ENCODE measurements around the gene GAS2.
"Not testable (repeated sequence)": the region's sequence is repeated elsewhere in the genome, so short reads cannot be mapped to it uniquely, and the experiment has no call there.

The GAS2 gene
- 1.3 to 1.4 reads per million in 2 donors for total RNA-seq

GRCh38 chr11:22666325-22666687 is at the start of gene GAS2:
Gene GAS2, plus strand, starts transcription at chr11:22666611. Its CDS starts 8,259 bp downstream, at chr11:22674870.
- DNase-seq = no peak

DNA sequence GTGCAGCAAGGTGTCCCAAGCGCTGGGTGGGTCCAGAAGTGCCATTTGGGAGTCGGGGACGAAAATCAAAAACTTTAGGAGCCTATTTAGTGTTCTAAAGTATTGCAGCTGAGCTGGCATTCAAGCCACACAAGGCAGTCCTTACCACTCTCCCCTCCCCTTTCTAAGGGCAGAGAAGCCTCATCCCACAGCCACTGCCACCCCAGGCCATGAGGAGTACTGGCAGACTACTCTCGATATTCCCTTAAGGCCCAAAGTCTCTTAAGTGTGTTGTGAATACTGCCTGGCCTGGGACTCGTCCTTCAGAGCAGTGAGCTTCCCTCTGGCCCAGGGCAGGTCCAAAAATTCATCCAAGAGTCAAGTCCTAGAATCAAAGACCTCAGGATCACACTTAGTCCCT is 48.5 kb upstream of the GAS2 start:
- no peak for DNase-seq

- no peak for DNase-seq
Observed at GRCh38 chr11:22624742-22625447, 41.5 kb upstream of the GAS2 start.

GRCh38 chr11:22625448-22626287 is 40.7 kb upstream of the GAS2 start, which contains the start of gene FANCF:
Gene FANCF, minus strand, starts transcription at chr11:22625823. Its CDS starts 13 bp downstream, at chr11:22625810.
- DNase-seq = peak; percentile 45

GRCh38 chr11:22626573-22627239 is 39.7 kb upstream of the GAS2 start:
- DNase-seq = no peak

DNA sequence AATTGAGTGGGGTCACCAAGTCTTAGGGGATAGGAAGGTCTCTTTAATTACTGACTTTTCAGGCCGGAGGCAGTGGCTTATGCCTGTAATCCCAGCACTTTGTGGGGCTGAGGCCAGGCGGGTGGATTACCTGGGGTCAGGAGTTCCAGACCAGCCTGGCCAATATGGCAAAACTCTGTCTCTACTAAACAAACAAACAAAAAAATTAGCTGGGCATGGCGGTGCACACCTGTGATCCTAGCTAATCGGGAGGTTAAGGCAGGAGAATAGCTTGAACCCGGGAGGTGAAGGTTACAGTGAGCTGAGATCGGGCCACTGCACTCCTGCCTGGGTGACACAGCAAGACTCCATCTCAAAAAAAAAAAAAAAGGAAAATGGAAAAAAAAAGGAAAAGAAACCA is 39.0 kb upstream of the GAS2 start:
- no peak for DNase-seq

GRCh38 chr11:22633354-22633902 is 33.0 kb upstream of the GAS2 start:
- no peak for DNase-seq

DNA sequence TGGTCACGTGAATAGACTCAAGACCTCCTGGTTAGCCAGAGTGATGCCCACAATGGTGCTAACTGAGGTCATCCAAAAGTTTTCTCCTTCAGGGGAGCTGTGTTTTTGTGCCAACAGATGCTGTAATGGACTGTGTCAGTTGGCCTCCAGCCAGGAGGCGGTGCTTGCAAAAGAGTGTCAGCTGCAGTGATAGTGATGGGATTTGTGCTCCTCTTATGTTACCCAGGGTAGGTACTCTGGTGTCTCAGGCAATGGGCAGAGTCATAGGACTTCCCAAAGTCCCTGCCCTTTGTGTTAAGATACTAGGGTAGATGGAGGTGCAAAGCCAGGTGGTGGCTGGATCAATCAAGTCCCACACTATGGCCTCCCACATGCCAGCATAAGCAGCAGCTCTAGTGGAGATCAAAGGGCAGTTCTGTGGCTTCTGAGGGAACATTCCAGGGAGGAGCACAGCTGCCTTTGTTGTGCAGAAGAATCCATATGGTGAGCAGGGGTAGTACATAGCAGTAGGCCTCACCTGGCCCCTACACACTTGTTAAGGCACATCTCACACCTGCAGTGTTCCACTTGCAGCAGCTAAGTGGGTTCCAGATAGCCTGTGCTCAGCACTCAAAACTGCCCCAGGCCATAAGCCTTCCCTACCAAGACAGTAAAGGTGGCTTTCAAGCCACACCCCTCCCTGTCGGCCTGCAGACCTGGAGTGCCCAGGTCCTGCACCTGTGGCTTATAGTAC is 31.3 kb upstream of the GAS2 start:
- DNase-seq = no peak

- DNase-seq = no peak
Observed at GRCh38 chr11:22635689-22636088, 30.7 kb upstream of the GAS2 start.

- DNase-seq = no peak
Observed at GRCh38 chr11:22640862-22641261, 25.5 kb upstream of the GAS2 start.

GRCh38 chr11:22641559-22641958 is 24.9 kb upstream of the GAS2 start:
- DNase-seq = no peak

GRCh38 chr11:22652346-22652745 is 14.1 kb upstream of the GAS2 start:
- not testable (repeated sequence) for DNase-seq

DNA sequence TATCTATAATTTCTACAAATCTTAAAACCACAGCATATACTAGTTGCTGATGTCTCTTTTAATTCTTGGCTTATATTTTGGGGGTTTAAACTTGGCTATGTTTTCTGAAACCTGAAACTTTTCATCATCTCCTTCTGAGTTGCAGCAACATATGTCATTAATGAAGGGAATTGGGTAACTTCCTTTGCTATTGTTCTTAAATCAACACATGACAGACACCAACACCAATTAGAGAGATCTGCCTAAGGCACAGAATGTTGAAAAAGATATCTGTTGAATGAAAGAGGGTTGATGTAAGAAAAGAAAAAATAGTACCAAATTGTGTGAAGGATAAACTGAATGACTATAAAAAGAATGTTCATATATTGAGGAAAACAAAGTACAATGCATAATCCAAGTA is 10.3 kb upstream of the GAS2 start:
- DNase-seq = no peak

- DNase-seq = no peak
Observed at GRCh38 chr11:22657101-22657694, 9.2 kb upstream of the GAS2 start.

DNA sequence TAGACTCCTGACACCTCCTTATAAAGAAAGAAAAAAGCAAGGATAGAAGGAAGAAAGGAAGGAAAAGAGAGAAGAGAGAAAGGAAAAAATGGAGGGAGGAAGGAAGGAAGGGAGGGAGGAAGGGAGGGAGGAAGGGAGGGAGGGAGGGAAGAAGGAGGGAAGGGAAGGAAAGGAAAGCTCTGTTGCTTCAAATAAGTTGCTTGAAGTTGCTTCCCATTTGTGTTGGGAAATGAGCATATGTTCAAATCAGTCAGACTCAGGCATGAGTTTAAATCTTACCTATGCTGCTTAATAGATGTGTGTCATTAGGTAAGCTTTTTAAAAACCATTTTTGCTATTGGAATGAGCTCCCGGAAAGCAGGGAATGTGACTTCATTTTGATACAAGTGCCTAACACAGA is 6.6 kb upstream of the GAS2 start:
- no peak for DNase-seq

DNA sequence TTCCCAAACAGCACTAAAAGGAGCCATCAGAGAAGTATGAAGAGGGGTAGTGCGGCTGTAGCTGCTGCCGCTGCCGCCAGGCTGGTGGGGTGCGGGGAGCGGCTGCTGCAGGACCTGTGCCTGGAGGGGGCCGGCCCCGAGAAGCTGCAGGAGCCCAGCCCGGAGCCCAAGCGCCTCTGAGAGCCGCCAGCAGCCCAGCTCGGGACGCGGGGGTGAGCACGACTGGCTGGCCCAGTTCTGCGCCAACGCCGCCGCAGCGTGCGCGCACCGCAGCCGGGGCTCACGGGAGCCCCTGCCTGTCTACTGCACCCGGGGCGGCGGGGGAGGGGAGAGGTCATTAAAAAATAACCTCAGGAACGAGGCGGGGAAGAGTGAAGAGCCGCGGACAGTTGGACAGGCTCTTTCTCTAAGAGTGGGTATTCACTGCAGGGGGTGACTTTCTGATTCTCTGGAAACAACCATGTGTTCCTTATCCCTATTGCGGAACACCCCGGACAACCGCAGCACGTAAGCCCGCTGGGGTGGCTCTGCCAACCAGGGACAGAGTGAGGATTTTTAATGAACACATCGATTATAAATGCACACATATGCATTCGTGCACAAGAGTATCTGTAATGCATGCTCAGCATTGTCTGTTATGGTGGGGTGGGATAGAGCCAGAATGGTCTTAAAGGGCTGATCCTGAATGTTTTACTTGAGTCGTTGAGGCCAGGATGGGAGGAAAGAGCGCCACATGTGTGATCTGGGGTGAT is 453 bp downstream of the GAS2 start:
- DNase-seq = no peak

GRCh38 chr11:22668005-22668796 is 1.8 kb downstream of the GAS2 start:
- DNase-seq = no peak

GRCh38 chr11:22669368-22669767 is 3.0 kb downstream of the GAS2 start:
- no peak for DNase-seq

GRCh38 chr11:22670830-22671229 is 4.4 kb downstream of the GAS2 start:
- DNase-seq = no peak

- no peak for DNase-seq
Observed at GRCh38 chr11:22671751-22672150, 5.3 kb downstream of the GAS2 start.

Measured in activated gamma-delta T cell (primary cell).